Measurements from ENCODE around the gene SLC22A3. TPM values are rescaled to one million over a fixed set of nuclear protein-coding genes. Genes with fewer than 3 reads are reported as not detected.

The SLC22A3 gene
- total and polyA plus RNA-seq, 2 donors from 2014 or later: 6.4 to 7.4 TPM

DNA sequence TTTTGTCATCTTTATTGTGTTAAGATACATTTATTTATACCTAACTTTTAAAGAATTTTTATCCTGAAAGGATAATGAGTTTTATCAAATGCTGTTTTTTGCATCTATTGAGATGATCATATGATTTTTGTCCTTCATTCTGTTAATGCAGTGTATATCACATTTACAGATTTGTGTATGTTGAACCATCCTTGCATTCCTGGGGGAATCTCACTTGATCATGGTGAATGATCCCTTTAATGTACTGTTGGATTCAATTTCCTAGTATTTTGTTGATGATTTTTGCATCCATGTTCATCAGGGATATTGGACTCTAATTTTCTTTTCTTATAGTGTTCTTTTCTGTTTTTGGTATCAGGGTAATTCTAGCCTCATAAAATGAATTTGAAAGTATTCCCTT lies 38.5 kb upstream of the SLC22A3 start:
- peaks cover 0 to 13% (median 4%) of the 10 kb centered on the region in 3 donors for H3K9me3 ChIP-seq (ENCODE audit: control insufficient read depth in 2 of 3, insufficient read depth in 1 of 3, low read length in 3 of 3)

DNA sequence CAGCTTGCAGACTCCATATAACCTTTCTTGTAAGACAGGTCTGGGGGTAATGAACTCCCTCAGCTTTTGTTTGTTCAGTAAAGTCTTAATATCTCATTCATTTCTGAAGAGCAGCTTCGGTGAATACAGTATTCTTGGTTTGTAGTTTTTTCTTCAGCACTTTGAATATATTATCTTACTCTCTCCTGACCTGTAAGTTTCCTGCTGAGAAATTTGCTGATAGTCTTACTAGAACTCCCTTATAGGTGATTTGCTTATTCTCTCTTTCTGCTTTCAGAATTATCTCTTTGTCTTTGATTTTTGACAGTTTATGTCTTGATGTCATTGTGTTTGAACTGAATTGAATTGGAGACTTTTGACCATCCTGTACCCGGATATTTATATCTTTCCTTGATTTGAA lies 35.3 kb upstream of the SLC22A3 start:
- Histone ChIP-seq H3K4me3 (ENCODE audit: low read length in 3 of 3) (no peak overlapping the region), H3K4me1 (ENCODE audit: control insufficient read depth in 2 of 3, insufficient read depth in 2 of 3, low read depth in 1 of 3, low read length in 3 of 3) (no peaks in the 10 kb centered on the region), H3K27me3 (ENCODE audit: control insufficient read depth, insufficient read depth, low read length) (no peaks in the 10 kb centered on the region), H3K9ac (ENCODE audit: low read length in 3 of 3) (no peak overlapping the region), H3K36me3 (ENCODE audit: control insufficient read depth in 2 of 3, insufficient read depth in 3 of 3, low read length in 3 of 3) (no peaks in the 10 kb centered on the region), H3K9me3 (ENCODE audit: control insufficient read depth in 2 of 3, insufficient read depth in 1 of 3, low read length in 3 of 3) (peaks cover 0 to 13% (median 4%) of the 10 kb centered on the region in 3 donors), H3K27ac (ENCODE audit: low read depth in 2 of 2, low read length in 2 of 2) (no peak overlapping the region)
- DNase-seq (no peak), FAIRE-seq (no peak)
- no peak for TF ChIP-seq CTCF (IDR thresholded peaks at IDR 0.05; ENCODE audit: borderline replicate concordance, extremely low read depth, insufficient read depth)
- intact Hi-C loops (cut with DNase I): no loop called here

More for the DNA sequence above, 38.5 kb upstream of the SLC22A3 start:
- TF ChIP-seq CTCF (IDR thresholded peaks at IDR 0.05; ENCODE audit: borderline replicate concordance, extremely low read depth, insufficient read depth): no peak
- Histone ChIP-seq H3K9ac (ENCODE audit: low read length in 3 of 3) (no peak overlapping the region), H3K27ac (ENCODE audit: low read depth in 2 of 2, low read length in 2 of 2) (no peak overlapping the region), H3K4me3 (ENCODE audit: low read length in 3 of 3) (no peak overlapping the region), H3K36me3 (ENCODE audit: control insufficient read depth in 2 of 3, insufficient read depth in 3 of 3, low read length in 3 of 3) (no peaks in the 10 kb centered on the region), H3K27me3 (ENCODE audit: control insufficient read depth, insufficient read depth, low read length) (no peaks in the 10 kb centered on the region), H3K4me1 (ENCODE audit: control insufficient read depth in 2 of 3, insufficient read depth in 2 of 3, low read depth in 1 of 3, low read length in 3 of 3) (no peaks in the 10 kb centered on the region)
- no peak for FAIRE-seq
- intact Hi-C loops (cut with DNase I): no loop called here
- no peak for DNase-seq

- intact Hi-C loops (cut with DNase I): no loop called here
- peaks cover 0 to 13% (median 4%) of the 10 kb centered on the region in 3 donors for H3K9me3 ChIP-seq (ENCODE audit: control insufficient read depth in 2 of 3, insufficient read depth in 1 of 3, low read length in 3 of 3)
- no peak overlapping the region for H3K27ac ChIP-seq (ENCODE audit: low read depth in 2 of 2, low read length in 2 of 2)
- H3K36me3 ChIP-seq (ENCODE audit: control insufficient read depth in 2 of 3, insufficient read depth in 3 of 3, low read length in 3 of 3): no peaks in the 10 kb centered on the region
- DNase-seq (no peak), FAIRE-seq (no peak)
- no peaks in the 10 kb centered on the region for H3K4me1 ChIP-seq (ENCODE audit: control insufficient read depth in 2 of 3, insufficient read depth in 2 of 3, low read depth in 1 of 3, low read length in 3 of 3)
- TF ChIP-seq CTCF (IDR thresholded peaks at IDR 0.05; ENCODE audit: borderline replicate concordance, extremely low read depth, insufficient read depth): no peak
- no peaks in the 10 kb centered on the region for H3K27me3 ChIP-seq (ENCODE audit: control insufficient read depth, insufficient read depth, low read length)
- H3K9ac ChIP-seq (ENCODE audit: low read length in 3 of 3): no peak overlapping the region
- no peak overlapping the region for H3K4me3 ChIP-seq (ENCODE audit: low read length in 3 of 3)
Observed at GRCh38 chr6:160315310-160315709, 32.9 kb upstream of the SLC22A3 start.

DNA sequence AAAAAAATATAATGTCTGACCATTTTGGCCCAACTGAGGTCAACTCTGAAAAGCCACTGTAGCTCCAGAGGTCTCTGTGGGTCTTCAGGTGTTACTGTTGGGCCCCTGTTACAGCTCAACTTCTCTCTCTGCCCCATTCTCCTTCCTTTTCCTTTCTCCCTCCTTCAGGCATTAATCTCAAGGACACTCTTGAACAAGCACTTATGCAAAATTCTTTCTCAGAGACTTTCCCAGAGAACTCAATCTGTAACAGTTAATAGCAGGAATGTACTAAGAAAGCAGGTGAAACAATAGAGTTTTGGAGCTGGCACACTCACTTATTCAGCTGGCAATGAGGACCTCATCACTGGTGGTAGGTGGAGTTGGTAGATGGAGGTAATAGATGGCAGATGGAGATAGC lies 31.9 kb upstream of the SLC22A3 start:
- Histone ChIP-seq H3K9ac (ENCODE audit: low read length in 3 of 3) (no peak overlapping the region), H3K4me1 (ENCODE audit: control insufficient read depth in 2 of 3, insufficient read depth in 2 of 3, low read depth in 1 of 3, low read length in 3 of 3) (no peaks in the 10 kb centered on the region), H3K36me3 (ENCODE audit: control insufficient read depth in 2 of 3, insufficient read depth in 3 of 3, low read length in 3 of 3) (no peaks in the 10 kb centered on the region), H3K9me3 (ENCODE audit: control insufficient read depth in 2 of 3, insufficient read depth in 1 of 3, low read length in 3 of 3) (peaks cover 0 to 10% (median 4%) of the 10 kb centered on the region in 3 donors), H3K27me3 (ENCODE audit: control insufficient read depth, insufficient read depth, low read length) (no peaks in the 10 kb centered on the region), H3K4me3 (ENCODE audit: low read length in 3 of 3) (no peak overlapping the region), H3K27ac (ENCODE audit: low read depth in 2 of 2, low read length in 2 of 2) (no peak overlapping the region)
- intact Hi-C loops (cut with DNase I): no loop called here
- DNase-seq: no peak
- FAIRE-seq: no peak
- TF ChIP-seq CTCF (IDR thresholded peaks at IDR 0.05; ENCODE audit: borderline replicate concordance, extremely low read depth, insufficient read depth): no peak
